NB4 (cell line): ENCODE data around the gene SFXN5.

Experiments used
- CTCF ChIP-seq: IDR thresholded peaks from one replicate; pipeline ENCODE4 v1.5.1; 2012; ENCODE audit warnings: low read depth, low read length
- MAX ChIP-seq: IDR thresholded peaks from 2 replicates; pipeline ENCODE4 v1.6.1; 2011; ENCODE audit warnings: low read depth, low read length
- POLR2A ChIP-seq: IDR thresholded peaks from 2 replicates; pipeline ENCODE4 v1.6.1; 2011; ENCODE audit warnings: mild to moderate bottlenecking; ENCODE audit not compliant: insufficient read length; ENCODE audit errors: extremely low read depth

- TF ChIP-seq CTCF (no peak), POLR2A (no peak), MAX (no peak)
These were observed 12.6 kb upstream of the SFXN5 start for GRCh38 chr2:73083886-73084800.
